Brain microvascular endothelial cell (primary cell): Measurements from ENCODE around the gene CHST10.
"Not testable (repeated sequence)": the region's sequence is repeated elsewhere in the genome, so short reads cannot be mapped to it uniquely, and the experiment has no call there.

Source experiments
- DNase-seq: peaks from one replicate; pipeline ENCODE4 v3.0.0-alpha.2; 2020
- H3K27ac ChIP-seq: fragments of 250-450 bp; sonication (Bioruptor Pico); 2 replicates; pipeline ENCODE4 v1.5.1; 2020; ENCODE audit warnings: mild to moderate bottlenecking, moderate library complexity
- H3K27me3 ChIP-seq: fragments of 250-450 bp; sonication (Bioruptor Pico); replicated peaks from 2 replicates; pipeline ENCODE4 v1.5.1; 2020; ENCODE audit warnings: mild to moderate bottlenecking
- H3K36me3 ChIP-seq: fragments of 250-450 bp; sonication (Bioruptor Pico); replicated peaks from 2 replicates; pipeline ENCODE4 v1.5.1; 2020; ENCODE audit warnings: mild to moderate bottlenecking
- H3K4me3 ChIP-seq: 2 replicates; pipeline ENCODE4 v1.5.1; 2011; ENCODE audit warnings: low read depth, mild to moderate bottlenecking, control low read depth, low read length, moderate library complexity
- in situ Hi-C: cut with HindIII; loops from 2 replicates; pipeline ENCODE4 v1.10.0; 2017; ENCODE audit warnings: low sequenced_read_pairs, low pct_ligation_motif_present
- TF ChIP-seq, protein P1 (sequence below): IDR thresholded peaks from 2 replicates; pipeline ENCODE4 v1.5.1; 2011; ENCODE audit warnings: low read depth, mild to moderate bottlenecking, moderate library complexity, low read length, control low read depth, inconsistent platforms; ENCODE audit errors: missing control alignments

The CHST10 gene

DNA sequence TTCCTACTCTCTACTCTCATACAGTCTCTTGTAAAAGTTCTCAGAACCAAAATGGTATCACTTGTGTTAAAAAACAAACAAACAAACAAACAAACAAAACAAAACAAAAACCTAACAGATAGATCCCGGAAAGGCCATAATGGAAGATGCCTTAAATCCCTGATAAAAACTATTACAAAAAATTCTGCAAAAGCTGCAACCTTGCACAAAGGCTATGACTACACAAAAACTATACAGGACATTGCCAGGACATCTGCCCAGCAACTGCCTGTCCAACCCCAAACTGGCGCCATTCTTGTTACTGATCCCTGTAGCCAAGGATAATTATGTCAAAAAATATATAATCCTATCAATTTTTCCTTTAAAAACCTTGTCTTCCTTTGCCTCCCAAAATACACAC is 58.9 kb downstream of the CHST10 start:
- no peak for DNase-seq
- in situ Hi-C loops = no loop called here
- Histone ChIP-seq H3K27ac (no peak overlapping the region), H3K27me3 (no peaks in the 10 kb centered on the region), H3K4me3 (no peak overlapping the region), H3K36me3 (no peaks in the 10 kb centered on the region)
- TF ChIP-seq, protein P1, sequence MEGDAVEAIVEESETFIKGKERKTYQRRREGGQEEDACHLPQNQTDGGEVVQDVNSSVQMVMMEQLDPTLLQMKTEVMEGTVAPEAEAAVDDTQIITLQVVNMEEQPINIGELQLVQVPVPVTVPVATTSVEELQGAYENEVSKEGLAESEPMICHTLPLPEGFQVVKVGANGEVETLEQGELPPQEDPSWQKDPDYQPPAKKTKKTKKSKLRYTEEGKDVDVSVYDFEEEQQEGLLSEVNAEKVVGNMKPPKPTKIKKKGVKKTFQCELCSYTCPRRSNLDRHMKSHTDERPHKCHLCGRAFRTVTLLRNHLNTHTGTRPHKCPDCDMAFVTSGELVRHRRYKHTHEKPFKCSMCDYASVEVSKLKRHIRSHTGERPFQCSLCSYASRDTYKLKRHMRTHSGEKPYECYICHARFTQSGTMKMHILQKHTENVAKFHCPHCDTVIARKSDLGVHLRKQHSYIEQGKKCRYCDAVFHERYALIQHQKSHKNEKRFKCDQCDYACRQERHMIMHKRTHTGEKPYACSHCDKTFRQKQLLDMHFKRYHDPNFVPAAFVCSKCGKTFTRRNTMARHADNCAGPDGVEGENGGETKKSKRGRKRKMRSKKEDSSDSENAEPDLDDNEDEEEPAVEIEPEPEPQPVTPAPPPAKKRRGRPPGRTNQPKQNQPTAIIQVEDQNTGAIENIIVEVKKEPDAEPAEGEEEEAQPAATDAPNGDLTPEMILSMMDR = no peak

DNA sequence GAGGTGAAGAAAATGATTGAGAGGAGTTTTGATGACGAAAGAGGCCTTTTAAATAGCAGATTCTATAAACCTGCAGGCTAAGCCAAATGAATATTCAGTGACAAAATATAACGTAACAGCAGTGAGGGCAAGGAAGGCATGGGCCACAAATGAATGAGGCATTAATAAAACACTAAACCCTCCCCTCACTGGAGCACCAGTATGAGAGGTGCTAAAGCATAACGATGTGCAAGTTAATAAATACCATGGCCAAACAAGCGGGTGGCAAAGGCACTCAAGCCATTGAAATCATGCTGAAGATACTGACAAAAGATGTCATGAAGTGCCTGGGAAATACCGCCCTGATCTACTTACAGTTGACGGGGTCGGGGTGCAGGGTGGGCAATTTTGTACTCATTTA is 64.9 kb downstream of the CHST10 start:
- no peak overlapping the region for H3K27ac ChIP-seq
- no peak for DNase-seq
- H3K36me3 ChIP-seq = no peaks in the 10 kb centered on the region
- in situ Hi-C loops = no loop called here
- no peaks in the 10 kb centered on the region for H3K27me3 ChIP-seq
- no peak overlapping the region for H3K4me3 ChIP-seq
- TF ChIP-seq, protein P1 = no peak

DNA sequence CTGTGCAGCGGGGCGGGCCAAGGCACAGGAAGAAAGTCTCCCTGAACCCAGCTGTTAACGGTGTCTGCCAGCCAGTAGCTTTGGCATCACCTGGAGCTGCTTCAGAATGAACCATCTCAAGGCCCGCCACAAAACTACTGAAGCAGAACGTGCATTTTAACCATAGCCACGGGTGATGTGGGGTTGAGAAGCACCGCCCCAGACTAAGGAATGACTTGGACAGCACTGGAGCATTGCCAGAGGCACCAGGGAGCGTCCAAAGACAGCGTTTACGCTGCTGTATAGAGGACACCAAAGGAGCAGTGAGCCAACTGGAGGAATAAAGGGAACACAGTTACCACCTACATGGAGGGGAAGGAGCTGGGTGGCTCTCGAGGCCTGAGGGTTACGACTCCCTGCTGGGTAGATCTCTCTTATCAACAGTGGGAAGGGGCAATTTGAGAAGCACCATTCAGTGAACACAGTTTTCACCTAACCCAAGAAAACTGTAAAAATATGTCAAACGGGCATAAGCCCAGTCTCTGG is 66.7 kb downstream of the CHST10 start:
- no peak overlapping the region for H3K27ac ChIP-seq
- no peak overlapping the region for H3K4me3 ChIP-seq
- TF ChIP-seq, protein P1 = no peak
- in situ Hi-C loops = no loop called here
- no peaks in the 10 kb centered on the region for H3K27me3 ChIP-seq
- DNase-seq = no peak
- H3K36me3 ChIP-seq = no peaks in the 10 kb centered on the region

DNA sequence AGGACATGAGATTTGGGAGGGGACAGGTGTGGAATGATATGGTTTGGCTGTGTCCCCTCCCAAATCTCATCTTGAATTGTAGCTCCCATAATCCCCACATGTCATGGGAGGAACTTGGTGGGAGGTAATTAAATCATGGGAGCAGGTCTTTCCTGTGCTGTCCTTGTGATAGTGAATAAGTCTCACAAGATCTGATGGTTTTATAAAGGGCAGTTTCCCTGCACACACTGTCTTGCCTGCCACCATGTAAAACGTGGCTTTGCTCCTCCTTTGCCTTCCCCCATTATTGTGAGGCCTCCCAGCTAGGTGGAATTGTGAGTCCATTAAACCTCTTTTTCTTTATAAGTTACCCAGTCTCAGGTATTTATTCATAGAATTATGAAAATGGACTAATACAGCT is 72.3 kb downstream of the CHST10 start:
- H3K4me3 ChIP-seq, H3K27ac ChIP-seq, in situ Hi-C loops, H3K36me3 ChIP-seq, H3K27me3 ChIP-seq, DNase-seq: not testable (repeated sequence)

DNA sequence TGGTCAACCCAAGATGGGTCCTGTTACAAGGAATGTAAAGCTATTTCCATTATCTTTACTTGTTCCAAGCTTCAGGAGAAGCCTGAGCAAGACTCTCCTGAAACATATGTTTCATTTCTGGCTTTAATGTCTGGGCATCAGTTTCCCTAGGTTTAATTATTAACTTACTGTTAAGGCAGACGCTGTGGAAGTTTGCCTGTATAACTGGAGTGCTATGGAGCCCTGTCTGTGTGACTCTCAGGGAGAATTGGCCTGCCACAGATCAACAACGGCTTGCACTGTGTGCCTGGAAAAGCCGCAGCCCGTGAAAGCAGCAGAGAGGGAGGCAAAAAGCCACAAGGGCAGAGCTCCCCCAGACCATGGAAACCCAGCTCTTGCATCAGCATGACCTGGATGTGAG is 73.0 kb downstream of the CHST10 start:
- Histone ChIP-seq H3K36me3 (no peaks in the 10 kb centered on the region), H3K27me3 (peaks cover 3% of the 10 kb centered on the region), H3K27ac (no peak overlapping the region), H3K4me3 (no peak overlapping the region)
- TF ChIP-seq, protein P1 = no peak
- in situ Hi-C loops = no loop called here
- no peak for DNase-seq

DNA sequence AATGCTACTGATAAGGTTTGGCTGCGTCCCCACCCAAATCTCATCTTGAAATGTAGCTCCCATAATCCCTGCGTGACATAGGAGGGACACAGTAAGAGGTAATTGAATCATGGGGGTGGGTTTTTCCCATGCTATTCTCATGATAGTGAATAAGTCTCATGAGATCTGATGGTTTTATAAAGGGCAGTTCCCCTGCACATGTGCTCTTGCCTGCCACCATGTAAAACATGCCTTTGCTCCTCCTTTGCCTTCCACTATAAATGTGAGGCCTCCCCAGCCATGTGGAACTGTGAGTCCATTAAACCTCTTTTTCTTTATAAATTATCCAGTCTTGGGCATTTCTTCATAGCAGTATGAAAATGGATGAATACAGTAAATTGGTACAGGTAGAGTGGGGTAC is 75.0 kb downstream of the CHST10 start:
- DNase-seq, H3K4me3 ChIP-seq, H3K27me3 ChIP-seq, in situ Hi-C loops, H3K27ac ChIP-seq, H3K36me3 ChIP-seq: not testable (repeated sequence)
